H1 (cell line): Measurements from ENCODE around the gene CUBN.

Experiments
- CREB1 ChIP-seq: IDR thresholded peaks from 2 replicates; pipeline ENCODE4 v1.6.1; 2012; ENCODE audit warnings: inconsistent platforms
- CTCF ChIP-seq, 3 experiments: IDR thresholded peaks; 1 replicate in 2 of 3; 2 replicates in 1 of 3; pipeline versions ENCODE4 v1.5.1 to v1.6.1; 2011; ENCODE audit warnings: low read length in 3 of 3, mild to moderate bottlenecking in 3 of 3, inconsistent platforms in 2 of 3, low read depth in 1 of 3, moderate library complexity in 1 of 3; ENCODE audit not compliant: insufficient read depth in 1 of 3; ENCODE audit errors: control extremely low read depth in 1 of 3
- EZH2 ChIP-seq: fragments of 200-600 bp; sonication (generic); IDR thresholded peaks from 2 replicates; pipeline ENCODE4 v1.7.1; 2012; ENCODE audit warnings: low read depth, mild to moderate bottlenecking, moderate library complexity, low read length, inconsistent platforms; ENCODE audit not compliant: severe bottlenecking
- GABPA ChIP-seq: IDR thresholded peaks from 2 replicates; pipeline ENCODE4 v1.6.1; 2011; ENCODE audit warnings: mild to moderate bottlenecking, low read length, moderate library complexity, borderline replicate concordance; ENCODE audit not compliant: insufficient read depth
- MAFK ChIP-seq: IDR thresholded peaks from 2 replicates; pipeline ENCODE4 v1.6.1; 2012; ENCODE audit warnings: low read depth, mild to moderate bottlenecking, improper control_type of control experiment, low read length
- MAX ChIP-seq: IDR thresholded peaks from 2 replicates; pipeline ENCODE4 v1.6.1; 2012; ENCODE audit warnings: inconsistent platforms
- POLR2A ChIP-seq, 2 experiments: IDR thresholded peaks; 1 replicate in 1 of 2; 2 replicates in 1 of 2; pipeline ENCODE4 v1.6.1; 2011; ENCODE audit warnings: low read depth in 2 of 2, low read length in 2 of 2, mild to moderate bottlenecking in 2 of 2; ENCODE audit errors: control extremely low read depth in 1 of 2
- RAD21 ChIP-seq, 2 experiments: IDR thresholded peaks in 1 of 2; conservative IDR thresholded peaks in 1 of 2; 2 replicates each; pipeline ENCODE4 v1.6.1; 2011; ENCODE audit warnings: low read depth in 2 of 2, low read length in 2 of 2, improper control_type of control experiment in 1 of 2, inconsistent platforms in 1 of 2, mild to moderate bottlenecking in 1 of 2, moderate library complexity in 1 of 2
- RFX5 ChIP-seq: IDR thresholded peaks from 2 replicates; pipeline ENCODE4 v1.6.1; 2011; ENCODE audit warnings: low read depth, low read length, improper control_type of control experiment, borderline replicate concordance
- TAF1 ChIP-seq: IDR thresholded peaks from 2 replicates; pipeline ENCODE4 v1.6.1; 2011; ENCODE audit warnings: mild to moderate bottlenecking, low read depth, low read length
- TEAD4 ChIP-seq: IDR thresholded peaks from 2 replicates; pipeline ENCODE4 v1.6.1; 2012; ENCODE audit warnings: low read depth, low read length, inconsistent platforms, mixed read lengths

GRCh38 chr10:16798571-16798970 is 331.0 kb downstream of the CUBN start:
- TF ChIP-seq TAF1 (no peak), EZH2 (no peak), RAD21 (IDR thresholded peaks at IDR 0.05 in 1 of 2, conservative IDR thresholded peaks at IDR 0.05 in 1 of 2; ENCODE audit: low read depth in 2 of 2, low read length in 2 of 2) (no peak), CREB1 (no peak), MAFK (no peak), TEAD4 (no peak), GABPA (no peak), CTCF (IDR thresholded peaks at IDR 0.05; ENCODE audit: control extremely low read depth in 1 of 3, insufficient read depth in 1 of 3, low read depth in 1 of 3, low read length in 3 of 3) (no peak), MAX (no peak), POLR2A (IDR thresholded peaks at IDR 0.05; ENCODE audit: control extremely low read depth in 1 of 2, low read depth in 2 of 2, low read length in 2 of 2) (no peak), RFX5 (no peak)
